HG03439 (cell line): Measurements from ENCODE around the gene VSX1.

Source experiments
- ATAC-seq: cut with Tn5 transposase; IDR thresholded peaks from one replicate; pipeline ENCODE4 v1.9.1; 2021; ENCODE audit warnings: mild to moderate bottlenecking, moderate library complexity; ENCODE audit not compliant: unreplicated experiment

VSX1 gene

DNA sequence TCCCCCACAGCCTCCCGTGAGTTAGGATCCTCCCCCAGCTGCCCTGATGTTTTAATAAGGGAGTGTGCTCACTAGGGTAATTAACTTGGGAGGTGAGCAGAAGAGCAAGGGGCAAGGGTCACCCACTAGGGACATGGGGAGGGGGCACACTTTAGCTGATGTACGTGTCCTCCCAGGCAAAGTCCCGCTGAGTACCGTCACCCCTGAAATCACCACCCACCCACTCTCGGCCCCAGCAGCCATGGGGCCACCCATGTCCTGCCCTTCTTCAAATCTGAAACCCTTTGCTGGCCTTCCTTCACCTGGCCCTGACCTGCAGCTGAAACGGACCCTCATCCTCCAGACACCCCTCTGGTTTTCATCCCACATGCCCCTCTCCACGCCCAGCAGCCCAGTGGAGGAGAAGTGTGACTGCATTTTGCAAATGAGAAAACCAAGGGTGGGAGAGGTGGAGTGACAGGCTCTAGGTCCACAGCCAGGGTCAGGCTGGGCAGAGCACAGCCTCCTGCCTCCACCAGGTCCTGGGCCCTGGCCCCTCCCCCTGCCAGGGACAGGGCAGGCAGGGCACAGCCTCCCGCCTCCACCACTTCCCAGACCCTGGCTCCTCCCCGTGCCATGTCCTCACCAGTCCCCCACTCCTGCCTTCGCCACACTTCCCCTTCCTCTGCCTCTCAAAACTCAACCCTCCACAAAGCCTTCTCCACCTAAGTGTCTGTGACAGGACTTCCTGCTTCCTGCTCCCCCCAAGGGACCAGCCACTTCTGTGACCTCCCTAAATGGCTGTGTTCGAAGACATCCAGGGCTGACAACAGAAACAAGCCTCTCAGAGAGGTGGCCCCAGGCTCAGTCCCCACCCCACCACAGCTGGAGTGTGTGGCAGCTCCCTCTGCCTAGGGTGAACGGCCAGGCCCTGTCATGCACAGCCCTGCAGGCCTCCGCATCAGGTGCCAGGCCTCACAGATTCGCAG lies 39.1 kb downstream of the VSX1 start:
- peak; percentile 82 for ATAC-seq

DNA sequence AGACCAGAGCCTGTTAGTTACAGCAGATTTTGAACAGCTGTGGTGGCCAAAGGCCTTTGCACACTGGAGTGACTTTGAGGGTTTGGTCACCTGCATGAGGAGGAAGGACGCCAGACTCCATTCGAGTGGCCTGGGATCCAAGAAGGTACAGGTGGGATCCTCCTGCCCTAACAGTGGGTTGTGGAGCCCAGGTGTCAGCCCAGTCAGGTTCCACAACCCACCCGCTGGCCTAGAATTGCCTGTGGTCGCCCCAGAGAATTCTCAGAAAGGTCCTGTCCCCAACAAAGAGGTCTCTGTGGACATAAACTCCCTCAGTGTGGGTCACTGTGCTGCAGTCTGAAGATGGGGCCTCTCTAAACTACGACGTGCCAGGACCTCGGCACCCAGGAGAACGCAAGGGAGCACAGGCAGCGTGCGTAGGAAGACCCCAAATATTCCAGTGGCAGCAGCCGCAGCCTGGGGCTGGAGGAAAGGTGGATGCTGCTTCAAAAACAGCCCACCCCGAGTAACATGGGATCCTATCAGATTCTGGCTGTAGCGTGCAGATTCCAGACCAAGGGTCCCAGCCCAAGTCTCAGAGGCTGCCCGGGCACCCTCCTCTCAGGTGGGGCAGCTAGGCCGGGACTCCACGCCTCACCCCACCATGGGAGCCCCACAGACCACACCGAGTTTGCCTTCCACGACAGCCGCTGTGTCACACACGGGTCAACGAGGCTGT lies 40.0 kb downstream of the VSX1 start:
- no peak for ATAC-seq

DNA sequence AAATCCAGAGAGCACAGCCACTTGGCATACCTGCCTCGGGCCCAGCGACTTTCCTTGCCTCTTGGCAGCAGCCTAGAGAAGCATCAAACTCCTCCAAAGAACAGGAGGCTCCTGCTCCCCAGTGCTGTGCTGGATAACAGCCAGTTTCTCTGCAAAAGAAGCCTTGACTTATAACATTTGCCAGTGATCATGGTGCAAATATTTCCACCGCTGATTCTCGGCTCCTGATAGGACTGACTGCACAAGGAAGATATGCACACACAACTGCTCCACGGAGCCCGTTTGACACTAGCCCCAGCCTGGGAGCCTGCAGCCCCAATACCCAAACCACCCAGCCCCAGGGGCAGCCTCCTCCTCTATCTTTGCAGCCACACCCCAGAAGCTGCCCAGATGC lies 41.5 kb downstream of the VSX1 start:
- no peak for ATAC-seq

DNA sequence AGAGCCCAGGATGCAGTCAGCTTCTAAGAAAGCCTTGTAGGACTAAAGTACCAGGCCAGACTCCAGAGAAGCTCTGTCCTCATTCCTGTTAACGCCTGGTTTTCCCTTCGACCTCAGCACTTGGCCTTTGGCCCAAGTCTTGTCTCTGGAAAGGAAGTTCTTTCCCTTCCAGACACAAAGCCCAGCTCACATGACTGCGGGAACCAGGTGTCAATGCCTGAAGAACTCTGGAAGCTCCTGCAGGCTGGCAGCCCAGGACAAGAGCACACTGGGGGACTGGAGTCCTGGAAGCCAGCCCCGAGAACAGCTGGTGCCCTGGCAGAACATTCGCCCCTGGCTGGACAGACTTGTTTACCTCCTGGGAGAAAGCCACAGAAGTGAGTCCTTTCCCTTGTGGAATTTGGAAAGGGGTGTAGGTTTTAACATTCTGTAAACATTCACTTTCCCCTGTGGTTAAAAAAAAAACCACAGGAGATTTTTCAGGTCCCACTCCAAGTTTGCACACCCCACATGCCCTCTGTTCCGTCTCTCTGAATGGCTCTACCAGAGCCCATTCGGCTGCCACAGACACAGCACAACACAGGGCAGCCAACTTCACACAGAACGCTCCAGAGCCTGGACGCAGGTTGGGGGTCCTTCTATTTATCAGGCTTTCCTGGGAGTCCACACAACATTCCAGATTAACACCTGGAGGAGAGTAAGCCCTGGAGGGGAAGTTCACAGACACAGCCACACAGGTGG lies 42.1 kb downstream of the VSX1 start:
- no peak for ATAC-seq

GRCh38 chr20:25038591-25039015 lies 43.3 kb downstream of the VSX1 start:
- no peak for ATAC-seq

- no peak for ATAC-seq
Observed at GRCh38 chr20:25038103-25038410, 43.9 kb downstream of the VSX1 start.

DNA sequence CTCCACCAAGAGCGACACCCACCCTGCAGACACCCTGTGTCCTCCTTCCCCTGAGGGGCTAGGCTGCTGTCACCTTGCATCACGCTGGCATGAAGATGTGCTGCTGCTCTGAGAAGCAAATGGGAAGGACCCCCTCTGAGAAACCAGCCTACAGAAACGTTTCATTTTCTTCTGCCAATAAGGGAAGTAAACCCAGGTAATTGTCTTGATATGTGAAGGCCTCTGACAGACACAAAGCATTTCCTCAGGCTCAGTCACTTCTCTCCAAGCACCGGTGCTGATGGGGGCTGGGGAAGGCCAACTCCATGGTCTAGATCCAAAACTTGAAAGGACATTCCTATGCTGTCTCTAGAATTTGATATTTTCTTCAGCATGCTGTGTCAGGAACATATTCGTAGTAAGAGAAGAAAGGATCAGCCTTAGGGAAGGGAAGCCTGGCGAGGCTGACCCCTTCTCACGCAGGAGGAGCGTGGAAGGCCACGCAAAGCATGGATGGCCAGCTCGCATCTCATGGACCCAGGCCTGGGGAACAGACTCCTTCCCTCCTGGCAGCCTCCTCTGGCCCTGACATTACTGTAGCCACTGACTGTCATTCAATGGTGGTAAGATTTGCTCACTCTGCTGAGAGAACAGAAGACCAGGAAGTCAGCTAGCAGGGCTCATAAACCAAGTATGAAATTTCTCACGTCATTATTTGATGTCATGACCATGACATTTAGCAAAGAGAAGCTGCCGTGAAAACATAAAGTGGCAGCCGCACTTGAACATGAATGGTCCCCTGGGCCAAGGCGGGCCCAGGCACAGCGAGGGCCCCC lies 44.4 kb downstream of the VSX1 start:
- no peak for ATAC-seq

DNA sequence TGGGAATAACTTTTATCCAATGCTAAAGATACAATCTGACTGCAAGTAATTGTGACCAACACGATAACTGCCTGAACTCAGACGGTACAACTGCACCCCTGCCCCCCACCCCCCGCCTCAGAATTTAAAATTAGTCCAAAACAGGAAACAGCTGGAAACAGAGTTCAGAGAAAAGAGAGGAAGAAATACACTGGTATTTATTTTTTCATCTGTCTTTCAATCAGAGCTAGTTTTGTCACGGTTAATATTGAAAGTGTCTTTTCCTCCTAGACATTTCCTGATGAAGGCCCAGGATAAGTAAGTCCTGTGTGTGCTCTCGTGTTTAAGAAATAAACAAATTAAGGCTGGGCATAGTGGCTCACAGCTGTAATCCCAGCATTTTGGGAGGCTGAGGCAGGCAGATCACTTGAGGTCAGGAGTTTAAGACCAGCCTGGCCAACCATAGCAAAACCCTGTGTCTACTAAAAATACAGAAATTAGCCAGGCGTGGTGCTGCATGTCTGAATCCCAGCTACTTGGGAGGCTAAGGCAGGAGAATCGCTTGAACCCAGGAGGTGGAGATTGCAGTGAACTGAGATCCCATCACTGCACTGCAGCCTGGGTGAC lies 45.5 kb downstream of the VSX1 start:
- ATAC-seq, result no peak

DNA sequence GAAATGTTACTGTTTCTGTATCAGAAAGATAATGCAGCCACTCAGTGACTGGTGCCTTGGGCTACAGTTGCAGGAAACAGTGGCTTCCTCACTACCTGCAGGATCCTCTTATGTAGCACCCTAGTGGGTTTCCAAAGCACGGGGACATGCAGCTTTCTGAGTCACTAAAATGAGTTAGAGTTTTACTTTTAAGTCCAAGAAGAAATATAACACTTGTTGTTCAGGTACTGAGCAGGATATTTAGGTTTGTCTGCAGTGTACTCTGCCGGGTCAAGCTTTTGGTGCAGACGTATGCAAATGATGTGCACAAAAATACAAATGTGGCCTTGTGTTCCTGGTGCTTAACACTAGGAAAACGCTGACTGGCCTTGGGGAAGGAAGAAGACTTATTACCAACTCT lies 46.0 kb downstream of the VSX1 start:
- no peak for ATAC-seq

DNA sequence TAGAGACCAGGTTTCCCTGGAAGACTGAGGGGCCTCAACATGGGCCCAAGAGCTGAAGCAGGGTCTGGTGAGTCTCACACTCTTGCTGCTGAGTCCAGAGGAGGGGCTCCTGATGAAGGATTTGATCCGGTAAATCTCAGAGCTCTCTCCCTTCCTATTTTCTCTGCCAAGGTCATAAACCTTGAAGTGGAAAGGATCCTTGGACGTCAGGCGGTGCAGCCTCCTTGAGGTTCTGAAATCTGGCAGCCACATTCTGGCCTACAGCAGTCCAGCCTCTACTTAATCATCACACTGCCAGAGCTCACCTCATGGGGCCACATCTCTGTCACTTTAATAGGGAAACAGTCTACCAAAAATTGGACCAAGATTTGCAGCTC lies 48.0 kb downstream of the VSX1 start:
- no peak for ATAC-seq

GRCh38 chr20:25033265-25033923 lies 48.5 kb downstream of the VSX1 start:
- no peak for ATAC-seq

DNA sequence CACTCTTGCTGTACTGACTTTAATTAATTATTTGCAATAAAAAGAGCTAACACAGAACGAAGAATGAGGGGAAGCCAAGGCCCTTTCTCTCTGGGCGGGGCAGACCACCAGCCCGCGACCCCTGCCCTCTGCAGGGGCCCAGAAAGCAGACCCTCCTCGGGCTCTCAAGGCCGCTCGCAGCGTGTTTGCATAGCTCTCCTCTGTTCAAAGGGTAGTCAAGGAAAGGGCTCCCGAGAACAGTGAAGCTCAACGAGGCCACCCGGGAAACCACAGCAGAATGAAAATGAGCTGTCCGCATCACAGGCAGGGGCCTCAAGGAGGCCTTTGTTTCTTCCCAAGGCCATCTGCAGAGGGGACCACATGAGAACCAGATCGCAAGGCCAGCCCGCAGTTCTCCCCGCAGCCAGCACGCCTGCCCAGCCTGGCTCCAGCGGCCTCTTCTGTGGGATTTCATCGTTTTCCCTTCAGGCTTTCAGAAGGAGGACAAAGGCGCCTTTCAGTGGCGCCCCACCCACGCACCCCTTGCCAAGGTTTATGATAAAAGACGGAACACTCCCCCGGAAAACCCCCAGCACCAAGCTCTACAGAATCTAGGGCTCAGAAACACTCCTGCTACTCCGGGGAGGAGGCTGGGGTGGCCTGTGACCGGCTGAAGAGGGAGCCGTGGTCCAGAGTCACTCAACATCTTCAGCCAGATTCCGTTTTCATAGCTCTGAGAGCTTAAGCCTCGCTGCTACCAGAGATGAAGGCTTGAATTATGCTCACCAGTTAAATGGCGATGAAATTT lies 49.3 kb downstream of the VSX1 start:
- ATAC-seq, result no peak

- no peak for ATAC-seq
Observed at GRCh38 chr20:25032065-25032477, 49.9 kb downstream of the VSX1 start.

DNA sequence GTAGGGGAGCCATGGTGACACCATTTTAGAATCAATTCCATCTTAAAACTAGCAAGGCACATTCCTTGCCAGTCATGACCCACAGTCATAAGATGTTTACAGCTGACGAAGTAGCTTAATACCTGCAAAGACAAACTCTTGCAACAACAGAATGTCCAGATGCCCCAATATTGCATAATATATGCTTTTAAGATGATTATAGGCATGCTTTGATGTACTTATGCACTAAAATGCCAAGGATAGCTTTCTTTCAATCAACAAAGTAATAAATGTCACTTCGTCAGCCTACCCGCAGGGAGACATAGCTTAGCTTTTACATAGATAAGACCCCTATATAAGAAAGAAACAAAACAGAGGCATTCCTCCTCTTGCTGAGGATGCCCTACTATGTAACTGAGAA lies 50.7 kb downstream of the VSX1 start:
- ATAC-seq, result no peak

DNA sequence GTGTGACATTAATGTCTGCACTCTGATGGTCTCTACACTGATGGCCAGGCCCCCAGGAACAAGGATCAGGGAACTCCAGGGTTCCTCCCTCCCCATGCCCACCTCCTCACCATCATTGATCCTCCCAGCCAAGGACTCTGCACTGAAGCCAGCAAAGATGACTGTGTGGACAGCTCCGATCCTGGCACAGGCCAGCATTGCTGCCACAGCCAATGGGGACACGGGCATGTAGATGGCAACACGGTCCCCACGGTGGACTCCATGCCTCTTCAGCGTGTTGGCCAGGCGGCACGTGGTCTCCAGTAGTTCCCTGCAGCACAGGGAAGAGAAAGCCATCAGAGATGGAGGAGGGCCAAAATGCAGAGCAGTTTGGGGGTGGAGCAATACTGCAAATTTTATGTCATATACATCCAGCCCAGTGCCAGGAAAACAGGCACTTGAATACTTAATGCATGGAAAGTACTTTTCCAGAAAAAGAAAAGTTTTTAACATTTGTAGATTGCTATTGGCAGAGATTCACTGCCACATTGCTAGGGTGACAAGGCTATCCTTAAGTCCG lies 51.2 kb downstream of the VSX1 start:
- ATAC-seq, result no peak

DNA sequence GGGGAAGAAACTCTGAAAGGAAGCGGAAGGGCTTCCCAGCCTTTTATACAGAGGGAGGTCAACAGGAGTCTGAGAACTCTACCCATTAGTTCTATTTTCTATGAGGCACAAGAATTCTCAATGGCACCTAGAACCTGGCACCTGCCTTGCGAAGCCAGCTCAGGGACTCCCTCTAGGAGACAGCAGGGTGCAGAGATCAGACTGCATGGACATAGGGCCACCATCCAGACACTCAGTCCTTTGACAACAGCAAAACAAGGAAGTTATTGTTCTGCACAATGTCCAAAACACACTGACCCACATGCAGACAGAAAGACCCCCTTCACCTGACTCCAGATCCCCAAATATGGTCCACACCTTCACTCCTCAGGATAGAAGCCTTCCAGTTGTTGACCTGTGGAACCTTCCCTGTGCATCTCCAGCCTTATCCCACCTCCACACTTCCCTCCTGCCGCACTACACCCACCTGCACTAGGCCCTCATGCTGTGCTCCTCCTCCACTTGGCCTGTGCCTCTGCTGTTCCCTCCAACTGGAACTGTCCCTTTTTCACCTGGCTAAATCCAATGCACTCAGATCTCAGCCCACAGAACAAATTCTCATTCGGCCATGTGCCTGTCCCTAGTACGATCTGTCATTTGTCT lies 51.8 kb downstream of the VSX1 start:
- ATAC-seq, result no peak

DNA sequence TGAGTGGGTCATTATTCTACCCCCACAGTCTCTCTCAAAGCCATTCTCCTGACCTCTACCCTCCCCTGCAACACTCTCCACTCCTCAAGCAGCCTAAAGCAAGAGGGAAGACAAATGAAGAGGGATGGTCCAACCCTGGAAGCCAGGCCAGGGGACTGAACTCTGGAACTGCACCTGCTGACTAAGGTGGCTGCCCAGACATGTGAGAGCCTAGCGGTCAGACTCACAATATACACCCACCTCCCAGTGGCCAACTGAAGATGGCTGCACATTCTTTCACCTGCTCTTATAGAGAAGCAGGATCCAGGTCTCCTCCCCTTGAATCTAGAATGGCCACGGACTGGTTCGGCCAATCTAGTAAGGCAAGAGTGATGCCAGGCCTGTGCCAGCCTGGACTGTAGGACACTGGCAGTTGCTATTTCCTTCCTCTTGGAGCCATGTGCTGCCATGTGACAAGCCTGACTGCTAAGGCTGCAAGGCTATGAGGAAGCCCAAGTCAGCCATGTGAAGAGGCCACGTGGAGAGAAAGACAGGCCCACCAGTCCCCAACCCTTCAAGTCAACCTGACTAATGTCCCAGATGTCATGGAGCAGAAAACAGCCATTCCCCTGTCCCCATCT lies 55.8 kb downstream of the VSX1 start:
- no peak for ATAC-seq
